Activated T-cell treated with anti-CD3 and anti-CD28 coated beads, Interleukin-2, amount 50 U/mL, for 4 hours (primary cell): Measurements from ENCODE around the gene KAT2B. TPM values are rescaled to one million over a fixed set of nuclear protein-coding genes. Genes with fewer than 3 reads are reported as not detected.

Experiments used
- ATAC-seq, 2 donors: fragments of 200-7000 bp; cut with Tn5 transposase; one replicate each; pipeline ENCODE4 v1.10.0; 2021
- DNase-seq: peaks from one replicate; pipeline ENCODE4 v3.0.0-alpha.2; 2020
- H3K27me3 Mint-ChIP-seq: one replicate; pipeline ENCODE4 v1.8.0; 2021; ENCODE audit warnings: low read depth, mixed read lengths
- H3K36me3 Mint-ChIP-seq: one replicate; pipeline ENCODE4 v1.8.0; 2022; ENCODE audit warnings: mixed read lengths; ENCODE audit not compliant: insufficient read depth
- H3K4me1 Mint-ChIP-seq: one replicate; pipeline ENCODE4 v1.8.0; 2021; ENCODE audit warnings: low read depth, mixed read lengths
- H3K4me3 Mint-ChIP-seq: one replicate; pipeline ENCODE4 v1.8.0; 2021; ENCODE audit warnings: mild to moderate bottlenecking, moderate library complexity, mixed read lengths
- H3K9me3 Mint-ChIP-seq: one replicate; pipeline ENCODE4 v1.8.0; 2021; ENCODE audit warnings: mixed read lengths
- total RNA-seq, 3 donors: library from RNA; stranded (reverse); gene quantifications; one replicate each; pipeline ENCODE4 v1.2.1, GENCODE V29; 2021

KAT2B gene
- total RNA-seq, 3 donors from 2014 or later, result 11.5 to 28.0 (median 18.9) TPM

DNA sequence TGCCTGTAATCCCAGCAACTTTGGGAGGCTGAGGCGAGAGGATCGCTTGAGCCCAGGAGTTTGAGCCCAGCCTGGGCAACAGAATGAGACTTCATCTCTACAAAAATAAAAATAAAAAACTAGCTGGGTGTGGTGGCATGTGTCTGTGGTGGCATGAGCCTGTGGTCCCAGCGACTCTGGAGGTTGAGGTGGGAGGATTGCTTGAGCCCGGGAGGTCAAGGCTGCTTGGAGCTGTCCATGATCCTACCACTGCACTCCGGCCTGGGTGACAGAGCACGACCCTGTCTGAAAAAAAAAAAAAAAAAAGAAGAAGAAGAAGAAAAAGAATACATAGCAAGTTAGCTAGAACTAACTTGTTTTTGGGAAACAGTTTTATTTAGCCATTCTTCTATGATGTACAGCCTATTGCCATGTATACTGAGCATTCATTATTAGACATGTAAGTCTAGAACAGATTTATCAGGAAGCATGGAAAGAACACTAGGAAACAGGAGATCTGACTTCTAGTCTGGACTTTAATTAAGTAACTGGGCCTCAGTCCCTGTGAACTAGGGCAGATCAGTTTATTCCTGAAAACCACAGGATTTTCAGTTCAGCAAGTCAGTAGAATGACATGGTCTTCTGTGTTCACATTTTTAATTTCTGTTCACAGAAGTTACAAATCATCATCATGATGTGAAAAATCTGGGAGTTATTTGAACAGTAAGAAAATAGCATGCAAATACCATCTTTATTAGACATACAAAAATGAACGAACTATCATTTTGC, 65.5 kb downstream of the KAT2B start:
- no peak overlapping the region for H3K4me3 Mint-ChIP-seq
- no peak for DNase-seq
- H3K4me1 Mint-ChIP-seq, result peaks cover 58% of the 10 kb centered on the region
- ATAC-seq, result no peak
- H3K36me3 Mint-ChIP-seq, result peaks cover 6% of the 10 kb centered on the region
- no peaks in the 10 kb centered on the region for H3K9me3 Mint-ChIP-seq
- no peaks in the 10 kb centered on the region for H3K27me3 Mint-ChIP-seq

DNA sequence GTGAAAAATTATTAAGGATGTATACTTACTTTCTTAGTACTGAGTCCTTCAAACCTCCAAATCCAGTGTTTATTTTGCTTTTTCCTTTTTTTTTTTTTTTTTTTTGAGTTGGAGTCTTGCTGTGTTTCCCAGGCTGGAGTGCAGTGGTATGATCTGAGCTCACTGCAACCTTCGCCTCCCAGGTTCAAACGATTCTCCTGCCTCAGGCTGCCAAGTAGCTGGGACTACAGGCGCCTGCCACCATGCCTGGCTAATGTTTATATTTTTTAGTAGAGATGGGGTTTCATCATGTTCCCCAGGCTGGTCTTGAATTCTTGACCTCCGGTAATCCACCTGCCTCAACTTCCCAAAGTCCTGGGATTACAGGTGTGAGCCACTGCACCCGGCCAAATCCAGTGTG, 67.5 kb downstream of the KAT2B start:
- no peak overlapping the region for H3K4me3 Mint-ChIP-seq
- ATAC-seq (no peak), DNase-seq (no peak)
- peaks cover 23% of the 10 kb centered on the region for H3K36me3 Mint-ChIP-seq
- H3K27me3 Mint-ChIP-seq, result no peaks in the 10 kb centered on the region
- peaks cover 44% of the 10 kb centered on the region for H3K4me1 Mint-ChIP-seq
- H3K9me3 Mint-ChIP-seq, result no peaks in the 10 kb centered on the region

DNA sequence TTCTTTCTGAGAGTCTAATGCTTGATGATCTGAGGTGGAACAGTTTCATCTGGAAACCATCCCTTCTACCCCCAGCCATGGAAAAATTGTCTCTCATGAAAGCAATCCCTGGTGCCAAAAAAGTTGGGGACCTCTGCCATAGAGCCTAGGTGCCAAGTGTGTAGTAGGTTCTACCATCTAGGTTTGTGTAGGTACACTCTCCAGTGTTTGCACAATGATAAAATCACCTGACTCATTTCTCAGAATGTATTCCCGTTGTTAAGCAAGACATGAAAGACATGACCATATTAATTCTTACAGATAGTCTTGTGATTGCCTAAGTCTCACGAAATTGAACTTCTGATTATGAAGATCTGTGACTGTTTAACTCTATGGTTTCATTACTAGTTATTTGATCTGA, 68.6 kb downstream of the KAT2B start:
- no peak overlapping the region for H3K4me3 Mint-ChIP-seq
- ATAC-seq (no peak), DNase-seq (no peak)
- H3K36me3 Mint-ChIP-seq, result peaks cover 24% of the 10 kb centered on the region
- no peaks in the 10 kb centered on the region for H3K9me3 Mint-ChIP-seq
- peaks cover 35% of the 10 kb centered on the region for H3K4me1 Mint-ChIP-seq
- H3K27me3 Mint-ChIP-seq, result no peaks in the 10 kb centered on the region

DNA sequence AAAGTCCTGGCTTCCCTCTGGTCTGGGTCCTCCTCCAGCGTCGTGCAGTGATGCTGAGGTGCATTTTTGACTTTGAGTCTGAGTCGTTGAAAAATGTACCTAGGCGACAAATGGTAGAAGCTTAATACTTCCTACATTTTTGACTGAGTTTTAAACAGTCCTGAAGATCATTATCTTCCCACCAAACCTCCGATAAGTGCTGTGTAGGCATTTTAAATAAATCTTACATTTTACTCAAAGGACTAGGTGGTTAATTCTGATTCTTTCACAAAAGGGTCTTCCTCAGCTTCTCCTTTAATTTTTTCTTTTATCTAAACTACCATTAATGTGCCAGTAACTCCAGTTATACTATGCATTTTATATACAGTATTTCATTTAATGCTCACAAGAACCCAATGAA, 70.6 kb downstream of the KAT2B start:
- Mint-ChIP-seq H3K4me3 (no peak overlapping the region), H3K9me3 (no peaks in the 10 kb centered on the region), H3K4me1 (peaks cover 19% of the 10 kb centered on the region), H3K36me3 (peaks cover 31% of the 10 kb centered on the region), H3K27me3 (no peaks in the 10 kb centered on the region)
- ATAC-seq (no peak), DNase-seq (no peak)

DNA sequence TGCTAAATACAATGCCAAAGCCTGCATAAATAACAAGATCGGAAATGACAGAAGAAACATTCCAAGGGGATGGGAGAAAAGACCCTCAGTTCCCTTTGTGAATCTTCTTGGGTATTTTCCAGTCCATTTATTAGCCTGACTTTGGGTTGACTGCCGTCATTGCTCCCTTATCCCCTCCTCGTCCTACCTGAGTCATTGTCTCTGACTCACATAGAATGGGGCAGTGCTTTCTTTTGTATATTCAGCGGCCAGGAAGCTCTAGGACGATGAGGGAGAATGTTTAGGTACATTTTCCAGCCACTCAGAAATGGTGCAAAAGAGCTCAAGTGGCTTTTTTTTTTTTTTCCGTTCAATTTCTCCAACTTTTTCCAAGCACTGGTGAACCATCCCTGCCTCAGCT, 71.6 kb downstream of the KAT2B start:
- H3K27me3 Mint-ChIP-seq, result no peaks in the 10 kb centered on the region
- no peak for ATAC-seq
- no peak for DNase-seq
- no peaks in the 10 kb centered on the region for H3K9me3 Mint-ChIP-seq
- H3K4me1 Mint-ChIP-seq, result peaks cover 10% of the 10 kb centered on the region
- peaks cover 40% of the 10 kb centered on the region for H3K36me3 Mint-ChIP-seq
- H3K4me3 Mint-ChIP-seq, result no peak overlapping the region

DNA sequence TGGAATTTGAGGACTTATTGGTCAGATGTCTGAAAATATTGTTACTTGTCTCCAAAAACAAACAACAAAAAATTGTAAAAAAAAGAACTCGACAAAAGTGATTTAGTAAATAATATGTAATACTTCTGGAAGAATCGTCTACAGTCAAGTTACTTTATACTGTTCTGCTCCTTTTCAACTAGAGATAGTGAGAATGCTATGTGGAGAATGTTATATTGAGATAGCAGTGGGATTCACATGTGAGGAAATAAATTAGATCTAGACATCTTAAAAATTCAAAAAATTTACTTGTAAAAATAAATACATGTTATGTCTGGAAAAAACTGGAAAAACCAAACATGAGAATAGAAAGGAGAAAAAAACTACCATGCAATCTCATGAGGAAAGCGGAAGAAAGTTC, 80.8 kb downstream of the KAT2B start:
- Mint-ChIP-seq H3K4me1 (peaks cover 4% of the 10 kb centered on the region), H3K36me3 (peaks cover 72% of the 10 kb centered on the region), H3K4me3 (no peak overlapping the region), H3K27me3 (no peaks in the 10 kb centered on the region), H3K9me3 (no peaks in the 10 kb centered on the region)
- ATAC-seq (no peak), DNase-seq (no peak)

DNA sequence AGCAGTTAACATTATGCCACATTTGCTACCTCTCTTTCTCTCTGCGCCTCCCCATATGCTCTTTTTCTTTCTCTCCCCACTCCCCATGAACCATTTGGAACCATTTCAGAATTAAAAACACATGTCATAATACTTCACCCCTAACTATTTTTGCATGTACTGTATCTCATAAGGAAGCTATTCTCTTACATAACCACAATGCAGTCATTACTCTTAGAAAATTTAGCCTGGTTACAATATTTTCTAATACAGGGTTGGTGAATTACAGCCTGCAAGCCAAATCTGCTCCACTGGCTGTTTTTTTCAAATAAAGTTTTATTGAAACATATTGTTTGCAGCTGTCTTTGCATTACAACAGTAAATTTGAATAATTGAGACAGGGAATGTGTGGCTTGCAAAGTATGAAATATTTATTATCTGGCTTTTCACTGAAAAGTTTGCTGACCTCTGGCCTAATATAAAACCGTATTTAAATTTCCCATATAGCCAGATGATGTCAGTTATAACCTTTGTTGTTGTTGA, 82.9 kb downstream of the KAT2B start:
- Mint-ChIP-seq H3K4me3 (no peak overlapping the region), H3K27me3 (no peaks in the 10 kb centered on the region), H3K9me3 (no peaks in the 10 kb centered on the region), H3K4me1 (peaks cover 4% of the 10 kb centered on the region), H3K36me3 (peaks cover 71% of the 10 kb centered on the region)
- ATAC-seq (no peak), DNase-seq (no peak)

DNA sequence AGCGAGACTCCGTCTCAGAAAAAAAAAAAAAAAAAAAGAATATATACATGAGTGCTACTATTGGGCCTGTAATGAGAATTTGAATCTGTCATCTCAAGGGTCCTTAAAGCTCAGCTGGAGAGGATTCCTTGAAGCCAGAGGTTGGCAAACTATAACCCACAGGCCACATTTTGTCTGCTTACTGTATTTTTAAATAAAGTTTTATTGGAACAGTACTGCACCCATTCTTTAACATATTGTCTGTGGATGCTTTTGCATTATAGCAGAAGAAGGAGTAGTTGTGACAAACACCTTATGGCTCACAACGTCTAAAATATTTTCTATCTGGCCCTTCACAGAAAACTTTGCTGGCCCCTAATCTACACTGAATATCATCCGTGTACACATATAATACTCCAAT, 85.0 kb downstream of the KAT2B start:
- no peak for DNase-seq
- Mint-ChIP-seq H3K9me3 (no peaks in the 10 kb centered on the region), H3K4me1 (peaks cover 4% of the 10 kb centered on the region), H3K4me3 (no peak overlapping the region), H3K27me3 (no peaks in the 10 kb centered on the region), H3K36me3 (peaks cover 69% of the 10 kb centered on the region)
- ATAC-seq, result no peak

DNA sequence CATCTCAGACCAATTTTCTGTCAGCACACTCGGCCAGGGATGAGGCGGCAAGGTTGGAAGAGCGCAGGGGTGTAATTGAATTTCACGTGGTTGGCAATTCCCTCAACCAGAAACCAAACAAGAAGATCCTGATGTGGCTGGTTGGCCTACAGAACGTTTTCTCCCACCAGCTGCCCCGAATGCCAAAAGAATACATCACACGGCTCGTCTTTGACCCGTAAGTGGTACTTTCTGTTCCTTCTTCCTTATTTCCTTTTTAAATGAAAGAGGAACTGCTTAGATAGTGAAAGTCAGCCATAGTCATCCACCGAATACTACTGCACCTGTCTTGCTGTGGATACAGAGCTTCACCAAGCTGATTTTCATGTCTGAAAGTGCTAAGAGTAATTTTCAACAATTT, 85.7 kb downstream of the KAT2B start:
- Mint-ChIP-seq H3K4me1 (peaks cover 4% of the 10 kb centered on the region), H3K27me3 (no peaks in the 10 kb centered on the region), H3K9me3 (no peaks in the 10 kb centered on the region), H3K4me3 (no peak overlapping the region), H3K36me3 (peaks cover 68% of the 10 kb centered on the region)
- DNase-seq, result no peak
- no peak for ATAC-seq

DNA sequence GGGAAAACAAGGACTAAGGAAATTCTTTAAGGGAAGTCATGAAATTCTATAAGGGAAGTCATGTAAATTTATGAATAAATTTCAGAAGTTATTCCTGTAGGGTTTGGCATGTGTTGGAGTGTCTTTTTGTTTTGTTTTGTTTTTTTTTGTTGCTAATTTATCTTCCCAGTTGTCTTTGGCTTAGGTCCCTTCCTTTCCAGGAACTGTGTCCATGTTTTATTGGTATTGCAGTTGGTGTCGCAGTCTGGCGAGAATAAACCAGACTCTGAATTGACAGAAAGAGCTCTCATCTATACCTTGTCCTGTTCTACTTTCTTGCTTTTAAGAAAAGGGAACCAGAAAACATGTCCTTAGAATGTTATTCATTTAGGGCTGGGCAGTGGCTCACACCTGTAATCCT, 88.1 kb downstream of the KAT2B start:
- Mint-ChIP-seq H3K36me3 (peaks cover 51% of the 10 kb centered on the region), H3K9me3 (no peaks in the 10 kb centered on the region), H3K27me3 (no peaks in the 10 kb centered on the region), H3K4me3 (no peak overlapping the region), H3K4me1 (peaks cover 4% of the 10 kb centered on the region)
- DNase-seq (no peak), ATAC-seq (no peak)

DNA sequence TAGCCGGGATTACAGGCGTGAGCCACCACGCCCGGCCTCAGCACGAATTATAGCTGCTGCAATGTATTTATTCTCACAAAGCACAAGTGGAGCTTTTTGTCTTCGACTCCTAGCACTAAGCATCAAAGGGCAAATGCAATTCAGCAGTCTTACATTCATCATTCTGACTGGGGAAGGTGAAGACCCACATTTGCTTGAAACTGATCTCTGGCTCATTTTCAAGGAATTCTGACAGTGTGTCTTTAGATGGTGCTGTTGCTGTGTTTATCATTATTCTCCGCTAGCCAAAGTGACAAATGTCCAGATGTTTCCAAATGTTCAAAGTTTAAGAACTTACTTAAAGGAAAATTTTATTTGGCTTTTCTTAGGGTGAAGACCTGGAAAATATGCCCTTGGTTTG, 89.9 kb downstream of the KAT2B start:
- H3K4me3 Mint-ChIP-seq, result no peak overlapping the region
- ATAC-seq (no peak), DNase-seq (no peak)
- H3K9me3 Mint-ChIP-seq, result no peaks in the 10 kb centered on the region
- peaks cover 39% of the 10 kb centered on the region for H3K36me3 Mint-ChIP-seq
- no peaks in the 10 kb centered on the region for H3K27me3 Mint-ChIP-seq
- peaks cover 4% of the 10 kb centered on the region for H3K4me1 Mint-ChIP-seq

DNA sequence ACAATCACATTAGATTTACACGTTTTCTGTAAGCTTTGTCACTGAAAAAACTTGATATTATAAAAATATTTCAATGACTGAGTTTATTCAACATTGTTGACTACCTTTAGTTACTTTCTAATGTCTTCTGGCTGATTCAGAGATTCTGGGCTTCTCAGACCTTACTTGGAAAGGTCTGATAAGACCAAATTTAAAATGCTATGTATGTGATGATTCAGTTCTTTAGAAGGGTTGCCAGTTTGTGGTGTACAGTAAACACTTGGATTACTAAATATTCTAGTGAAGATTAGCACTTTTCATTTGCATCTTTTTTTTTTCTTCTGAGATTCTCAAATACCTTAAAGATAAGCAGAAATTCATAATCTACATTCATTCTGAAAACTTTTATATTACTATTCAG, 96.0 kb downstream of the KAT2B start:
- ATAC-seq, result no peak
- Mint-ChIP-seq H3K36me3 (peaks cover 27% of the 10 kb centered on the region), H3K27me3 (no peaks in the 10 kb centered on the region), H3K4me1 (no peaks in the 10 kb centered on the region), H3K4me3 (no peak overlapping the region), H3K9me3 (no peaks in the 10 kb centered on the region)
- DNase-seq, result no peak

DNA sequence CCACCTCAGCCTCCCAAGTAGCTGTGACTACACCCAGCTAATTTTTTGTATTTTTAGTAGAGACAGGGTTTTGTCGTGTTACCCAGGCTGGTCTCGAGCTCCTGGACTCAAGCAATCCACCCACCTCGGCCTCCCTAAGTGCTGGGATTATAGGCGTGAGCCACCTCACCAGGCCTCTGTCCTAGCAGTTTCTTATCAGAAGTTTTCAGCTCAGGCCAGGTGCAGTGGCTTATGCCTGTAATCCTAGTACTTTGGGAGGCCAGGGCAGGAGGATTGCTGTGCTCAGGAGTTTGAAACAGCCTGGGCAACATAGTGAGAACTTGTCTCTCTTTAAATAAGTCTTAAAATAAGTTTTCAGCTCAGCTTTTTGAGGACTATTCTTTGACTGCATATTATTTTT, 97.4 kb downstream of the KAT2B start:
- H3K4me1 Mint-ChIP-seq, result no peaks in the 10 kb centered on the region
- no peak for ATAC-seq

DNA sequence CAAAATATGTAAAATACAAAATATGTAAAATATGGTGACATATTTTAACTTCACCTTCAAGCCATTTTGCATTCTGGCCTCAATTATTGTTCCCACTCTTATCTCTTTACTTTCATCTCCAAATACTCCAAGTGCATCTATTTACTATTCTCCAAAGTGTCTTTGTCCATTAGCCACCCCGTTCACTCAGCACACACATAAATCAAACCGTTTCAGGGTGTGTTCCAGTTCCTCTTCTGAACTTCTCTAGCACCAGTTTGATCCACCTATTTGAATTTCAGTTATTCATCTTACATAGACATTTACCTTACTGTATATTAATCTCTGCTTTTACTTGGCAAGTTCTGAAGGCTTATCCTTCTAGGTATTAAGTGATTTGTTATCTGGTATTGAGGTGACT, 100.6 kb downstream of the KAT2B start:
- H3K9me3 Mint-ChIP-seq, result no peaks in the 10 kb centered on the region
- no peak overlapping the region for H3K4me3 Mint-ChIP-seq
- H3K36me3 Mint-ChIP-seq, result peaks cover 45% of the 10 kb centered on the region
- no peaks in the 10 kb centered on the region for H3K4me1 Mint-ChIP-seq
- H3K27me3 Mint-ChIP-seq, result no peaks in the 10 kb centered on the region
- no peak for ATAC-seq
- no peak for DNase-seq

More for the DNA sequence above, 97.4 kb downstream of the KAT2B start:
- Mint-ChIP-seq H3K4me3 (no peak overlapping the region), H3K27me3 (no peaks in the 10 kb centered on the region), H3K36me3 (peaks cover 36% of the 10 kb centered on the region), H3K9me3 (no peaks in the 10 kb centered on the region)
- no peak for DNase-seq

DNA sequence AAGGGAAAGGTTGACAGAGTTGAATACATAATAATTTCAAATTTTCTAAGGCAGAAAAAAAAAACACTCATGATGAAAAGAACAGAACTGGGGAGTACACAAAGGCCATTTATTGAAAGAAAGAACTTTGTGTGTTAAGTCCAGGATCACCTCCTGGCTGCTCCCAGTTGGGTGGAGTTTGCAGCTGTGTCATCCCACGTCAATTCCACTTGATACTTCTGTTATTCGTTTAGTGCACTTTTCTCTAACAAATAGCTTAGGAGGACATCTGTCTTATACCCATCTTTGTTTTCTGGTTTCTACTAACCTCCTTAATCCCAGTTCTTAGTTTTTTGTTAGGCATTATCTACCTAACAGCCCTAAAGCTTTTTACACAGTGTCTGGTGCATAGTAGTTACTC, 101.1 kb downstream of the KAT2B start:
- DNase-seq (no peak), ATAC-seq (no peak)
- H3K9me3 Mint-ChIP-seq, result no peaks in the 10 kb centered on the region
- peaks cover 47% of the 10 kb centered on the region for H3K36me3 Mint-ChIP-seq
- H3K27me3 Mint-ChIP-seq, result no peaks in the 10 kb centered on the region
- no peaks in the 10 kb centered on the region for H3K4me1 Mint-ChIP-seq
- H3K4me3 Mint-ChIP-seq, result no peak overlapping the region
